GM19043 (cell line): ENCODE measurements around the gene ARHGEF5.
"Not testable (repeated sequence)": the region's sequence is repeated elsewhere in the genome, so short reads cannot be mapped to it uniquely, and the experiment has no call there.

Experiments
- ATAC-seq: cut with Tn5 transposase; IDR thresholded peaks from one replicate; pipeline ENCODE4 v1.9.1; 2021; ENCODE audit warnings: low read depth; ENCODE audit not compliant: unreplicated experiment

ARHGEF5 gene

DNA sequence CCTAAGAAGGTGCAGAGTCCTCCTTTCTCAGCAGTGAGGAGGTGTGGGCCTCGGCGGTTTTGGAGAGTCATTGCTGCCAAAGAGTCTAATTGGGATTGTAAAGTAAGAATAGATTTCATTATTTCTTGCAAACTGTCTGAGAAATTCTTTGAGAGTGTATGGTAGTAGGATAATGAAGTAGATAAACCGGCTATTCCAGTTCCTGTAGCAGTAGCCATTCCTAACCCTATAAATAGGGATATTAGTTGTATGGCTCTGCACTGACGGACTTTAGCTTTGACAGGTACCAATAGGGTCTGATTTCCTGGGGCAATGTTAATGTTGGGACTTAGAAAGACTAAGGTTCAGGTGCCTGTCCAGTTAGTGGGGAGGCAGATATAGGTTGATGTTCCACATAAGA is 63.7 kb downstream of the ARHGEF5 start:
- ATAC-seq: not testable (repeated sequence)

DNA sequence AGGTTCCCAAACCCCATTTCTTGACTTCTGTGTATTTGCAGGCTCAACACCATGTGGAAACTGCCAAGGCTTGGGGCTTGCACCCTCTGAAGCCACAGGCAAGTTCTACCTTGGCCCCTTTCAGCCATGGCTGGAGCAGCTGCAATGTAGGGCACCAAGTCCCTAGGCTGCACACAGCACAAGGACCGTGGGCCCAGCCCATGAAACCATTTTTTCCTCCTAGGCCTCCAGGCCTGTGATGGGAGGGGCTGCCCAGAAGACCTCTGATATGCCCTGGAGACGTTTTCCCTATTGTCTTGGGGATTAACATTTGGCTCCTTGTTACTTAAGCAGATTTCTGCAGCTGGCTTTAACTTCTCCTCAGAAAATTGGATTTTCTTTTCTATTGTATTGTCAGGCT is 72.3 kb downstream of the ARHGEF5 start:
- not testable (repeated sequence) for ATAC-seq

DNA sequence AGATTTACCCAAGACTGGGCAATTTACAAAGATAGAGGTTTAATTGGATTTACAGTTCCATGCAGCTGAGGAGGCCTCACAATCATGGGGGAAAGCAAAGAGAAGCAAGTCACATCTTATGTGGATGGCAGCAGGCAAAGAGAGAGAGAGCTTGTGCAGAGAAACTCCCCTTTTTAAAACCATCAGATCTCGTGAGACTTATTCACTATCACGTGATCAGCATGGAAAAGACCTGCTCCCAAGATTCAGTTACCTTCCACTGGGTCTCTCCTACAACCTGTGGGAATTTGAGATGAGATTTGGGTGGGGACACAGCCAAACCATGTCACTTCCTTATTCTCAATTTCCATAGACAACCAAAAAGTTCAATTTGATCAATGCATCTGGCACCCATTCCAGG is 73.2 kb downstream of the ARHGEF5 start:
- no peak for ATAC-seq
